H7 (cell line): ENCODE results near the gene SMIM3. TPM values are rescaled to one million over a fixed set of nuclear protein-coding genes. Genes with fewer than 3 reads are reported as not detected.

Experiments used
- DNase-seq: peaks from one replicate; pipeline ENCODE4 v3.0.0; 2012
- H3K27me3 ChIP-seq: 2 replicates; pipeline ENCODE4 v1.6.0; 2011; ENCODE audit warnings: mild to moderate bottlenecking, low read length; ENCODE audit not compliant: control insufficient read depth, insufficient read depth
- H3K36me3 ChIP-seq: replicated peaks from 2 replicates; pipeline ENCODE4 v1.5.1; 2011; ENCODE audit warnings: low read length; ENCODE audit not compliant: control insufficient read depth, insufficient read depth
- H3K4me3 ChIP-seq: 2 replicates; pipeline ENCODE4 v1.5.1; 2011; ENCODE audit warnings: low read depth, mild to moderate bottlenecking, control low read depth, low read length, moderate library complexity; ENCODE audit not compliant: insufficient read depth
- total RNA-seq: library from RNA; depleted of rRNA; stranded (reverse); fragments of >200 nt; shearing (Covaris generic); gene quantifications from 2 replicates; pipeline ENCODE4 v1.2.3, GENCODE V29; 2014

Gene SMIM3
- total RNA-seq, 1 experiment from 2014 or later = 5.2 TPM

DNA sequence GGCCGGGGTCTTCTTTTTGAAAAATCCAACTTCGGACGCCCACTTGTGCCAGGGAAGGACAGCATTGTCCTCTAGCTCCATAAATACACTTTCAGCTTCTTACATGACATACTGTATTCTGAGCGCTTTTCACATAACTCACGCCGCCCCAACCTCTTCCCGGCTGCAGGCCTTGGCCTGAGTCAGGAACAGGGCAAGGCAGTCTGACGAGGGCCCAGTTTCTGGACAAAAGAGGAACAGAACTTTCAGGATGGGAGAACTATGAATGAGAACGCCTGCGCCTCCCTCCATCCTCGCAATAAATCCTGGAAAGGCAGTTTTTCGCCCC lies 20.4 kb upstream of the SMIM3 start:
- no peak for DNase-seq
- Histone ChIP-seq H3K4me3 (peak overlapping the region; percentile 83), H3K36me3 (peaks cover 5% of the 10 kb centered on the region), H3K27me3 (peaks cover 1% of the 10 kb centered on the region)

DNA sequence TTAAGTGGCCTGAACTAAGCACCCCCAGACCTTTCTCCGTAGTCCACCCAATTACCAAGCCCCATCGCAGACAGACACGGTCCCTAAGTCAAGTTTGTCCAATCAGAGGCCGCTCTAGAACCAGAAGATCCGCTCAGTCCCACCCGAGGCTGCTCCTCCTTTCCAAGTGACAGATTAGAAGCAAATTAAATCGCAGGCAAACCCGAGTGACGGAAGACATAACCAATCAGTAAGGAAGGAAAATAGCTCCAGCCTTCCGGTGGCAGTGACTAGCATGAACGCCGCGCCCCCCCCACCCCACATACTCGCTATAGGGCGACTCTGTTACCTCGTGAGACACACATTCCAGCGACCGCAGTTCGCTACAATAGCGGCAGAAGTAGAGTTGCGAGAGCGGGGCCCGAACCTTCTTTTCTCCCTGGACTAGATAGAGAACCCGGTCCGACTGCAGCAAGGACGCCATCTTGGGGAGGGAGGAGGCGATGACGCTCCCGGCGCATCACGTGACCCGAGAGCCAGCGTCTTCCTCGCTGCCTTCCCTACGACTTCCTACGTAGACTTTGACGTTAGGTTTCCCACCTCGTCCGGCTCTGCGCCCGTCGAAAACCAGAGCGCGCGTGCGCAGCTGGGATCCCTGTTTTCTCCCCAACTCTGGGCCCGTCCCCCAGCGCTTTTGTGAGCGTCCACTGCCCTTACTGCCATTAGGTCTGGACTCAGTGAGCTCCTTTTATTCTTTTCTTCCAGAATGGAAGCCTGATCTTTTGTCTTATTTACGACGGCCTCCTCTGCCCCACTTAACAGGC lies 19.8 kb upstream of the SMIM3 start, which contains the start of gene DCTN4:
Gene DCTN4, minus strand, starts transcription at position 487 of the 803 bp plus-strand sequence. Its CDS starts 24 bp downstream, at position 463.
- Histone ChIP-seq H3K4me3 (peak within 1 kb of the TSS; percentile 83), H3K36me3 (peaks cover 5% of the 10 kb centered on the region; the same call in 1 of the 2 replicates), H3K27me3 (peaks cover 1% of the 10 kb centered on the region)
- peak; percentile 89 for DNase-seq

DNA sequence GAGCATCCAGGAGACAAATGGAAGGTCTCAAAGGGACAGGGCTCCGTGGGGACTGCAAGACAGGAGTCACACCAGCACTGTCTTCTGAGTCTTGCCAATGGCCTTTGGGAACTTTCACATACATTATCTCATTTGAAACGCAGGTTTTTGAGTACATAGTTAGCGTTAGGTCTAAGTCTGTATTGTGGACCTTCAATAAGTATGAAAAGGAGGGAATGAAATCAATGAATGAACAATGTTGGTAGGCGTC lies 19.3 kb upstream of the SMIM3 start:
- Histone ChIP-seq H3K4me3 (peak overlapping the region; percentile 83), H3K27me3 (peaks cover 1% of the 10 kb centered on the region), H3K36me3 (peaks cover 5% of the 10 kb centered on the region; the same call in 1 of the 2 replicates)
- DNase-seq = no peak

DNA sequence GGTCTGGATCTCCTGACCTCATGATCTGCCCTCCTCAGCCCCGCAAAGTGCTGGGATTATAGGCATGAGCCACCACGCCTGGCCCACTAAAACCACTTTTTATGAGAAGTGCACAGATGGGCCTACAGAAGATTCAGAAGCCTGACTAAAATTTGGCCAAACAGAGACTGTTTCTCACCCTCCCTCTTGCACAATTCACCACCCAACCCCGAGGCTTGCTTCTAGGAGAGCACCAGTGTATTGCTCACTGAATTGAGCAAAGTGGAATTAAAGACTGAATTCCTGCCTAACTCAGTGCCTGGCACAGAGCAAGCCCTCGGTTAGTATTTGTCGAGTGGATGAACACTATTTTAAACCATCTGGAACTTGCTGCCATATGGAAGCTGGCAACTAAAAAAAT lies 16.3 kb upstream of the SMIM3 start:
- H3K27me3 ChIP-seq = peaks cover 1% of the 10 kb centered on the region
- no peak overlapping the region for H3K4me3 ChIP-seq
- no peaks in the 10 kb centered on the region for H3K36me3 ChIP-seq
- DNase-seq = no peak

DNA sequence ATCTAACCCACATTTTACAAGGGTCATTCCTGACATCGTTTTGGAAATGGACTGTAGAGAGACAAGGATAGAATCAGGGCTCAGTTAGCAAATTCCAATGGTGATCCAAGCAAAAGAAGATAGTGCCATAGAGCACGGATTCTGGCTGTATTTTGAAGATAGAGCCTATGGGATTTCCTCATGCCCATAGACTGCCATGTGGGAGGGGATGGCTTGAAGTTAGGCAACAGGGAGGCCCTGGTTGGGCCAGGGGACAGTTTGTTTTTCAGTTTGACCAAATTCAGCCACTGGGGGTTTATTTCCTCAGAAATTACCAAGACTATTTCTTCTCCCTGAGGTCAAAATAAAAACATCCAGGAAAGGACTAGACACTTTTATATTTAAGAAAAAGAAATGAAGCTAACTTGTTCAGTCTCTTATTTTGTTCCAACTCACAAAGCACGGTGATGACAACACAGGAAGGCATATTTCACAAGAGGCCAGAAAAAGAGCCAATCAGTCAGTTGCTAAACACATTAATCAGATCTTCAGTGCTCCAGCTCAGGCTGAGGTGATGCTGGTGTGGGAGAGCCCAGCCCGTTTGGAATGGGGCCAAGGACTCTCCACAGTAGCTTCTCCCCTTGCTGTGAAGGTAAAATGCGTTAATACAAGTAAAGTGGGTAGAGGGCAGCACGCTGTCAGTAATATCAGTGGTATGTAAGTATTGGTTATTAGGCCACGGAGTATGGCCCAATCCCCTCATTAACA lies 15.4 kb upstream of the SMIM3 start:
- Histone ChIP-seq H3K36me3 (no peaks in the 10 kb centered on the region), H3K4me3 (no peak overlapping the region), H3K27me3 (peaks cover 1% of the 10 kb centered on the region)
- no peak for DNase-seq

DNA sequence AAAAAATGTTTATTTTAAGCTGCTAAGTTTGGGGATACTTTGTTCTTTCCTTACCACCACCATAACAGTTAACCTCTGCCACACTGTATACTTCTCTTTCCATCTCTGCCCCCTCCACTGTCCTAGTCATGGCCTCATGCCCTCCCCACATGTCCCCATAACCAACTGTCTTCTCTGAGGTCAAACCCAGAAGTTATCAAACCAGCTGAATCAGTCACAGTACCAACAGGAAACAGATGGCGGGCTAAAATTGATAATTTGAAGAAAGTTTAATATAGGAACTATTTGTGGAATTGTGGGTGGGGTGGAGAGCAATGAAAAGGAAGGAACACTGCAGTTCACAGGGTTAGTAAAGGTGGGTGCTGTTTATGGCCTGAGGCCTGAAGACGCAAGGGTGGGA lies 14.0 kb upstream of the SMIM3 start:
- no peak for DNase-seq
- peaks cover 1% of the 10 kb centered on the region for H3K27me3 ChIP-seq
- no peaks in the 10 kb centered on the region for H3K36me3 ChIP-seq
- H3K4me3 ChIP-seq = no peak overlapping the region

DNA sequence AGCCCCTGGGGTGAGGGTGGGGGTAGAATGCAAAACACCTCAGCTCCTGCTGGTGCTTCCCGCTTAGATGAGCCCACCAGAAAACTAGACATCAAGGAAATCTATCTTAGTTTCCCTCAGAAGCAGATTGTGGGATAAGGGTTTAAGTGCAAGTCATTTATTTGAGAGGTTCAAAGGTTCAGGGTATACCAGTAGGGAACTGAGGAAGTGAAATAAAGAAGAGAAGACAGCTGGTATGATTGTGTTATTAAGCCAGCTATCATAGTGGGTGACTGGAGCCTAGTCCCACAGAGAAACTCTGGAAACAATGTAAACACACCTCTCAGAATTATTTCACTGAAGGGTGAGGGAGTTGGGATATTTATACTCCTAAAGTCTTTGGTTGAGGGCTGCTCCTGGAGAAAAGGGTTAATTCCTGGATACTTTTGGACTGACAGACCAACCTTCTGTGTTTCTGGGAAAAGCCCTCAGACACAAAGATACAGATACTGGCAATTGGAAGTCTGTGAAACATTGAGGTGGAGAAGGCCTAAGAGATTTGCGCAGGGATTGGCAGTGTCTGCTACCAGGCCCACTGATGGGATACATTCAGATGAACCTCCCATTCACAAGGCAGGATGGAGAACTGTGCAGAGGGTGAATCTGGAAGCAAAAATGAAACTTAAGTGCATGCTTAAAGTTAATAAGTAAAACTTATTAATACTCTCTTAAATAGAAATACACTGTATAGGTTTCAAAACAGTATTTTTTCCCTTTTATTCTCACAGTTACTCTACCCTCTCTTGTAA lies 13.4 kb upstream of the SMIM3 start:
- H3K4me3 ChIP-seq = no peak overlapping the region
- no peak for DNase-seq
- no peaks in the 10 kb centered on the region; the same call in 1 of the 2 replicates for H3K27me3 ChIP-seq
- H3K36me3 ChIP-seq = no peaks in the 10 kb centered on the region

DNA sequence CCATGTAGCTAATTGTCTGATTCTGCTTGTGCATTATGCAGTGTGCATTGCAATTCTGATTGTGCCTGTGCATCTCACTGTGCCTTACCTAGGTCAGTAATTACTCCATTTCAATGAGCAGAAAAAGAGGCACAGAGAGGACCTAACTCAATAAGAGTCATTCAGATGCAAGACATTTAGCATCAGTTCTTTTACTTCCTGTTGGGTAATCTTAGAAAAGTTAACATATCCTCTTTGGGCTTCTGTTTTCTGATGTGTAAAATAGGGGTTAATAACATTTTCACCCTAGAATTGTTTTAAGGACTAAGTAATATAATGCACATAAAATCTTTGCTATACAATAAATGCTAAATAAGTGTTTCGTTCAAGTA lies 12.8 kb upstream of the SMIM3 start:
- no peak overlapping the region for H3K4me3 ChIP-seq
- DNase-seq = no peak
- no peaks in the 10 kb centered on the region; the same call in 1 of the 2 replicates for H3K27me3 ChIP-seq
- H3K36me3 ChIP-seq = no peaks in the 10 kb centered on the region

DNA sequence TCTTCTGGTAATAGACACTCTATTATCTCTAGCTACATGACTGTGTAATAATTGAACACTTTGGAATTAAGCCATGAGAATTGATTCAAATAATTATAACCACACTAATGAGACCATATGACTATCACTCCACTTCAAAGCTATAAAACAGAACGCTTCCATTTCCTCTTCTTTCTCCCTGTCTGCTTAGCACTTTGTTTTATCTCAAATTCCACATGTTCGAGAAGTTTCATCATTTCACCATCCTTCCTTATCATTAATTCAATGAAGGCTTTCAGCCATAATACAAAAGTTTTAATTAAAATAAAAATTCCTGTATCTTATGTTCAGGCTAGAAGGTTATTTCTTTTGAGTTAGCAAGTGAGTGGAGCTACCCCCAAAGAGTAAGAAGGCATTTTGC lies 12.3 kb upstream of the SMIM3 start:
- no peak for DNase-seq
- no peaks in the 10 kb centered on the region for H3K36me3 ChIP-seq
- no peaks in the 10 kb centered on the region for H3K27me3 ChIP-seq
- no peak overlapping the region for H3K4me3 ChIP-seq

DNA sequence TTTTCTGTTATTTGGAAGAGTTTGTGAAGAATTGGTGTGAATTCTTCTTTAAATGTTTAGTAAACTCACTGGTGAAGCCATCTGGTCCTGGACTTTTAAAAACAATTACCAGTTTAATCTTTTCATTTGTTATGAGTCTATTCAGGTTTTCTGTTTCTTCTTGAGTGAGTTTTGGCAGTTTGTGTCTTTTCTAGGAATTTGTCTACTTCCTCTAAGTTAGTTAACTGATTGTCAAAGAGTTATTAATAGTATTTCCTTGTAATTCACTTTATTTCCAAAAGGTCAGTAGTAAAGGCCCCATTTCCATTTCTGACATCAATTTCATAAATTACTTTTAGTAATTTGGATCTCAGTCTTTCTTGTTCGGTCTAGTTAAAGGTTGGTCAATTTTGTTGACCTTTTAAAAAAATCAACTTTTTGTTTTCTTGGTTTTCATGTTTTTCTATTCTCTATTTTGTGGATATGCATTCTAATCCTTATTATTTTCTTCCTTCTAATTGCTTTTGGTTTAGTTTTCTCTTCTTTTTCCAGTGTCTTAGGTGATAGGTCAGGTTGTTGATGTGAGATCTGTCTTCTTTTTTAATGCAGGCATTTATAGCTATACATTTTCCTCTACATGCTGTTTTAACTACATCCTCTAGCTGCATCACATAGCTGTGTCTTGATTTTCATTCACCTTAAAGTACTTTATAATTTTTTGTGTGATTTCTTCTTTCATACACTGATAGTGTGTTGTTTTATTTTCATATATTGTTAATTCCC lies 7.3 kb upstream of the SMIM3 start:
- H3K36me3 ChIP-seq = no peaks in the 10 kb centered on the region
- H3K27me3 ChIP-seq = no peaks in the 10 kb centered on the region
- no peak for DNase-seq
- H3K4me3 ChIP-seq = no peak overlapping the region

DNA sequence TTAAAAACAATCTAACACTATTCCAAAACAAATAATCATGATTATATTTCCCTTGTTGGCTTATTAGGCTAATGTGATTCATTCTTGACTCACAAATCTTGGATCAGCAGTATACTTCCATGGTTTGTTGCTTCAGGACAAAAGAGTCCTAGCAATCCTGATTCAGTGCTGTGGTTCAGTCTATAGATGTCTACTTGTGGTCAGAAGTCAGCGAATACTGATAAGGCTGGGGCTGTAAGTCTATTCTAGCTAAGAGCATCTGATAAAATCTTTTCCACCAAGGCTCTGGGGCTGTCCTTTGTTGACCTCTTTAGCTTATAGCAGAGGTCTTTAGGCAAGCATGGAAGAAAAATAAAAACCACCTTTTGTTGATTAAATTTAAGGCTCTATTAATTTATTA lies 4.4 kb upstream of the SMIM3 start:
- Histone ChIP-seq H3K36me3 (no peaks in the 10 kb centered on the region), H3K27me3 (no peaks in the 10 kb centered on the region; the same call in 1 of the 2 replicates), H3K4me3 (no peak overlapping the region)
- no peak for DNase-seq

DNA sequence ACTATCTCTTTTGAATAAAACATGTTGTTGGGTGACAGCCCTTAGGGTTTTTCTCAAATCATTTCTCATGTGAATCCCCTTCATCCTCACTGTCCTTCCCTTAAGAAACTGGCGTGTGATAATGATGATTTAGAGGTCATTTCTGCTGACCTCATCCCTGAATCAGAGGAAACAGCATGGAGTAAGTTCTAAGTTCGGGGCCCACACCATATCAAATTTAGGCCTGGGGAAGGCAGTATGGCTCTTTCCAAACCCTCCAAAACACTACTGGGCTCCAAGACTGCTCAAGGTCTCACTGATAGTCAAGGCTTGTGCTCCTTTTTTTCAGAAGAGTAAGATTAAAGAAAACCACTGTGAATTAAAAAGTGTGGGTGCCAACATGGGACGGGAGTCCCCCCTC lies 872 bp upstream of the SMIM3 start:
- Histone ChIP-seq H3K4me3 (no peak overlapping the region), H3K27me3 (peaks cover 6% of the 10 kb centered on the region), H3K36me3 (no peaks in the 10 kb centered on the region)
- no peak for DNase-seq

DNA sequence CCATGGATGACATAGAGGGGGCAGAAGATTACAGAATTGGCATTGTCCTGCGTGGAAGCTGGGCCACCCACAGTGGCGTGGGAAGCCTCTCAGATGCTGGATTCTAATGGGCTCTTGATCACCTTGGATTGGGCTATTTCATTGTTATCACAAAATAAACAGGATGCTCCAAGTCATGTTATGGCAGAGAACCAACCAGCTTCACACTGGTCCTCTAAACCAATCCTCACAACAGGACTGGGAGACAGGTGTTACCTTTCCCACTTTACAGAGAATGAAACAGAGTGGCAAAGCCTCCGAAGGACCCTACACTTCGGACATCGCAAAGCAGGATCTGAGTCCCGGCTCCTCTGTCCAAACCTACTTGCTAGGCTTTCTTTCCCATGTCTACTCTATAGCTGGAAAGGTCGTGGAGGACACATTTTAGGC lies 455 bp upstream of the SMIM3 start:
- Histone ChIP-seq H3K36me3 (no peaks in the 10 kb centered on the region), H3K4me3 (peak overlapping the region; percentile 75), H3K27me3 (peaks cover 6% of the 10 kb centered on the region)
- DNase-seq = no peak
